Prostate gland (tissue), 2 donors: ENCODE data around the gene PAQR9.

Experiments
- CTCF ChIP-seq, 4 experiments: fragments of 200-600 bp in 2 of 4; fragments of 450-650 bp in 2 of 4; sonication (generic) in 2 of 4; IDR thresholded peaks; 1 replicate in 3 of 4; 2 replicates in 1 of 4; pipeline ENCODE4 v1.5.1; 2016 to 2019; ENCODE audit warnings: antibody characterized with exemption in 4 of 4, mild to moderate bottlenecking in 2 of 4, moderate library complexity in 2 of 4
- POLR2A ChIP-seq: fragments of 450-650 bp; IDR thresholded peaks from one replicate; pipeline ENCODE4 v1.6.1; 2016; ENCODE audit warnings: antibody characterized with exemption, mild to moderate bottlenecking
- POLR2AphosphoS5 ChIP-seq: sonication (generic); formaldehyde crosslinking; IDR thresholded peaks from one replicate; pipeline ENCODE4 v1.6.1; 2017; ENCODE audit warnings: antibody characterized with exemption

- TF ChIP-seq CTCF (IDR thresholded peaks at IDR 0.05) (no peak), POLR2A (no peak), POLR2AphosphoS5 (no peak)
Observed at GRCh38 chr3:142943349-142943748, 20.1 kb downstream of the PAQR9 start.
